GM10847 (cell line): ENCODE results near the gene KCNQ5.

Source experiments
- POLR2A ChIP-seq: IDR thresholded peaks from 2 replicates; pipeline ENCODE4 v1.6.1; 2011; ENCODE audit not compliant: insufficient read length; ENCODE audit errors: extremely low read depth

Gene KCNQ5

GRCh38 chr6:72696055-72696454 lies 74.2 kb downstream of the KCNQ5 start:
- no peak for TF ChIP-seq POLR2A

GRCh38 chr6:72699159-72699558 lies 77.3 kb downstream of the KCNQ5 start:
- no peak for TF ChIP-seq POLR2A

- no peak for TF ChIP-seq POLR2A
Observed at GRCh38 chr6:72702421-72702820, 80.6 kb downstream of the KCNQ5 start.

- no peak for TF ChIP-seq POLR2A
Observed at GRCh38 chr6:72703093-72703492, 81.2 kb downstream of the KCNQ5 start.

GRCh38 chr6:72704979-72705378 lies 83.1 kb downstream of the KCNQ5 start:
- TF ChIP-seq POLR2A, result no peak

- no peak for TF ChIP-seq POLR2A
Observed at GRCh38 chr6:72709431-72709830, 87.6 kb downstream of the KCNQ5 start.

GRCh38 chr6:72711731-72712130 lies 89.9 kb downstream of the KCNQ5 start:
- TF ChIP-seq POLR2A, result no peak

- no peak for TF ChIP-seq POLR2A
Observed at GRCh38 chr6:72712910-72713309, 91.0 kb downstream of the KCNQ5 start.

- TF ChIP-seq POLR2A, result no peak
Observed at GRCh38 chr6:72715119-72715518, 93.3 kb downstream of the KCNQ5 start.

- TF ChIP-seq POLR2A, result no peak
Observed at GRCh38 chr6:72716916-72717315, 95.1 kb downstream of the KCNQ5 start.

- TF ChIP-seq POLR2A, result no peak
Observed at GRCh38 chr6:72720464-72720863, 98.6 kb downstream of the KCNQ5 start.

- no peak for TF ChIP-seq POLR2A
Observed at GRCh38 chr6:72721346-72721745, 99.5 kb downstream of the KCNQ5 start.

- no peak for TF ChIP-seq POLR2A
Observed at GRCh38 chr6:72724545-72724944, 102.7 kb downstream of the KCNQ5 start.

- no peak for TF ChIP-seq POLR2A
Observed at GRCh38 chr6:72728706-72729343, 107.0 kb downstream of the KCNQ5 start.

GRCh38 chr6:72733045-72733444 lies 111.2 kb downstream of the KCNQ5 start:
- TF ChIP-seq POLR2A, result no peak

GRCh38 chr6:72738091-72738490 lies 116.2 kb downstream of the KCNQ5 start:
- TF ChIP-seq POLR2A, result no peak

GRCh38 chr6:72739368-72739779 lies 117.5 kb downstream of the KCNQ5 start:
- TF ChIP-seq POLR2A, result no peak
